ENCODE results near the gene ARL4D. TPM values are rescaled to one million over a fixed set of nuclear protein-coding genes. Genes with fewer than 3 reads are reported as not detected.

Gene ARL4D
- total RNA-seq, 4 donors from 2014 or later = 30.3 to 50.6 (median 43.7) TPM

DNA sequence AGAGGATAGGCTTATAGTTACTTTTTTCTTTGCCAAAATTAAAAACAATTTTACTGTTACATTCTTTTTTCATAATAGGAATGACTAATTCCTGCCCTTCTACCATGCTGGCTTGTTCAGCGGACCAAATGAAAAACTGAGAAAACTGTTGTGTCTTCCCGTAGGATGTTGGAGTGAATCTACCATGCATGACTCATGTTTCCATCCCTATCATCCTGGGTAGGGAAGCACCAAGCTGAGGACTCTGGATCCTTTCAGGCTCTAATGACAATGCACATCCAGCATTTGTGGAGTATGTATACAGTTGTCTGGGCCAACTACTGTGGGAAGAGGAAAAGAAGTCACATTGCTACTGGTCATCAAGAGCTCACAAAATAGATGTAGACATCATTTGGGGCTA lies 43.9 kb downstream of the ARL4D start:
- no peak for DNase-seq (ENCODE audit: low spot score in 2 of 2)
- H3K4me3 ChIP-seq (ENCODE audit: low read depth, poor library complexity, severe bottlenecking) = no peak overlapping the region
- intact Hi-C loops (cut with DNase I; ENCODE audit: low total_unique reads) = no loop called here
- 26 to 50% methylated on average over 2 of the region's 2 CpGs for WGBS, 2 donors
- TF ChIP-seq, protein P1, sequence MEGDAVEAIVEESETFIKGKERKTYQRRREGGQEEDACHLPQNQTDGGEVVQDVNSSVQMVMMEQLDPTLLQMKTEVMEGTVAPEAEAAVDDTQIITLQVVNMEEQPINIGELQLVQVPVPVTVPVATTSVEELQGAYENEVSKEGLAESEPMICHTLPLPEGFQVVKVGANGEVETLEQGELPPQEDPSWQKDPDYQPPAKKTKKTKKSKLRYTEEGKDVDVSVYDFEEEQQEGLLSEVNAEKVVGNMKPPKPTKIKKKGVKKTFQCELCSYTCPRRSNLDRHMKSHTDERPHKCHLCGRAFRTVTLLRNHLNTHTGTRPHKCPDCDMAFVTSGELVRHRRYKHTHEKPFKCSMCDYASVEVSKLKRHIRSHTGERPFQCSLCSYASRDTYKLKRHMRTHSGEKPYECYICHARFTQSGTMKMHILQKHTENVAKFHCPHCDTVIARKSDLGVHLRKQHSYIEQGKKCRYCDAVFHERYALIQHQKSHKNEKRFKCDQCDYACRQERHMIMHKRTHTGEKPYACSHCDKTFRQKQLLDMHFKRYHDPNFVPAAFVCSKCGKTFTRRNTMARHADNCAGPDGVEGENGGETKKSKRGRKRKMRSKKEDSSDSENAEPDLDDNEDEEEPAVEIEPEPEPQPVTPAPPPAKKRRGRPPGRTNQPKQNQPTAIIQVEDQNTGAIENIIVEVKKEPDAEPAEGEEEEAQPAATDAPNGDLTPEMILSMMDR (IDR thresholded peaks at IDR 0.05) = no peak
- no peak for TF ChIP-seq POLR2A (IDR thresholded peaks at IDR 0.05)

DNA sequence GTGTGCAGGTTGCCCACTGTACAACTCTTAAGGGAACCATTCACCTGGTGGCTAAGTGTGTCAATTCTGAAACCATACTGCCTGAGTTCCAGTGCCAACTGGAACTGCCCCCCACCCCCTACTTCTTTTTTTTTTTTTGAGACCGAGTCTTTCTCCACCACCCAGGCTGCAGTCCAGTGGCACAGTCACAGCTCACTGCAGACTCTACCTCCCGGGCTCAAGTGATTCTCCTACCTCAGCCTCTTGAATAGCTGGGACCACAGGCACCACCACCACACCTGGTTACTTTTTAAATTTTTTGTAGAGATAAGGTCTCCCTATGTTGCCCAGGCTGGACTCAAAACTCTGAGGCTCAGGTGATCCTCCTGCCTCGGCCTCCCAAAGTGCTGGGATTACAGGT lies 44.6 kb downstream of the ARL4D start:
- no peak for DNase-seq (ENCODE audit: low spot score in 2 of 2)
- TF ChIP-seq, protein P1 (IDR thresholded peaks at IDR 0.05) = no peak
- TF ChIP-seq POLR2A (IDR thresholded peaks at IDR 0.05) = no peak
- 88 to 93% methylated on average over 3 of the region's 3 CpGs for WGBS, 2 donors
- intact Hi-C loops (cut with DNase I; ENCODE audit: low total_unique reads) = no loop called here
- no peak overlapping the region for H3K4me3 ChIP-seq (ENCODE audit: low read depth, poor library complexity, severe bottlenecking)

DNA sequence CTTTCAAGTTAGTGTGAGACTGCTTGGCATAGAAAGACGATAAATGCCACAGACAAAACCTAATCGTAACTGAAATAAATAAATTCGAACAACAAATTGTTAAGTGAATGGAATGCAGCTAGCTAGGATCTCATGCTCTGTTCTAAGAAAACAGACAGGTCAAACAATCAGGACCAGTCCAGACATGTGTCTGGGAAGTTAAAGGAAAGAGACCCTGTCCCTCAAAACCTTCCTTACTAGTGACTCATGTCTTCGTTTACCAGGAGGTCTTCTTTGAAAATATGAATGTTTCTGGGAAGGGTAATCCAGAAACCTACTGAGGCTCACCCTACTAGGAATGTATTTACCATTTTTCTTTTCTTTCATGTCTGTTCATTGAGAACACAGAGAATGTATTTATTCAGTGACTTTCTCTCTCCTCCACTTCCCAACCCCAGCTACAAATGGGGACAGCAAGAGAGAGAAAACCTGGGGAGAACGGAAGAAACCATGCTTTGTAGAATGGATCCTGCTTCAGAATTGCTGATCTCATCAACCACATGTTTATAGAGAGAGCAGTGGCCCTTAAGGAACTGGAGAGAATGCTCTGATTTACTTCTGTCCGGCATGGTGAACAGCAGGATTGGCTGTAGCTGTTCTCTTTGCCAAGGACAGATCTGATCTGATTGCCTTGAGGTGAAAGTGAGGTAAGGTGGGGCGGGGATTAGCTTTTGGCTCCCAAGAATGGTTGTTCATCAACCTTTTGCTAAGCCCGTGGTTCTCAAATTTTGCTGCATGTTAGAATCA lies 45.6 kb downstream of the ARL4D start:
- intact Hi-C loops (cut with DNase I; ENCODE audit: low total_unique reads) = no loop called here
- no peak overlapping the region for H3K4me3 ChIP-seq (ENCODE audit: low read depth, poor library complexity, severe bottlenecking)
- DNase-seq (ENCODE audit: low spot score in 2 of 2) = no peak
- WGBS, 2 donors = 40 to 50% methylated on average over 8 of the region's 8 CpGs
- TF ChIP-seq POLR2A (IDR thresholded peaks at IDR 0.05) = no peak
- TF ChIP-seq, protein P1 (IDR thresholded peaks at IDR 0.05) = no peak

DNA sequence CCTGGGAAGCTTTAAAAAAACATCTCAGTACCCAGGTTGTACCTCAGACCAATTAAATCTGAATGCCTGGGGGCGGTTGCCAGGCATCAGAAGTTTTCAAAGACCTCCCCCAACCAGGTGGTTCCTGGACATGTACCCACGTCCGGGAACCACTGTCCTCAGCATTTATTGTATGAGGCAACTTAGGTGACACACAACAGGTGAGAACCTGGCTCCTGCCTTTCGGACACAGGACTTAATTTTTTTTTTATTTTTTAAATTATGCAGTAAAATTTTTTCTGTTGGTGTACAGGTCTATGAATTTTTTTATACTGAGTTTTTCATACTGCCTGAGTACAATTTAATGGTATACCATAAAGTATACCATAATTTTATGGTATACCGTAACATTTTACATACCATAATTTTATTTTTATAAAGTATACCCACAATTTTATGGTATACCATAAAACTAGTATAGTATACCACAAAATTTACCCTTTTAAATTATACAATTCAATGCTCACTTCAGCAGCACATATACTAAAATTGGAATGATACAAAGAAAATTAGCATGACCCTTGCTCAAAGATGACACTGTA lies 46.3 kb downstream of the ARL4D start:
- DNase-seq (ENCODE audit: low spot score in 2 of 2) = no peak
- H3K4me3 ChIP-seq (ENCODE audit: low read depth, poor library complexity, severe bottlenecking) = no peak overlapping the region
- intact Hi-C loops (cut with DNase I; ENCODE audit: low total_unique reads) = no loop called here
- no peak for TF ChIP-seq POLR2A (IDR thresholded peaks at IDR 0.05)
- TF ChIP-seq, protein P1 (IDR thresholded peaks at IDR 0.05) = no peak
- WGBS, 2 donors = 44 to 67% methylated on average over 5 of the region's 5 CpGs

DNA sequence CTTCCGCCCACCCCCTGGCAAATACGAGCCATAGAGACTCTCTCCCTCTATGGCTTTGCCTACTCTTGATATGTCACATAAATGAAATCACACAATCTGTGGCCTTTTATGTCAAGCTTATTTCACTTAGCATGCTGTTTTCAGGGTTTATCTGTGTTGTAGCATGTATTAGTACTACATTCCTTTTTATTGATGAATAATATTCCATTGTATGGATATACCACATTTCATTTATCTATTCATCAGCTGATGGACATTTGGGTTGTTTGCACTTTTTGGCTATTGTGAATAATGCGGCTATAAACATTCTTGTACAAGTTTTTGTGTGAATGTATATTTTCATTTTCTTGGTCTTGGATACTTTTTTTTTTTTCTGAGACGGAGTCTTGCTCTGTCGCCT lies 48.0 kb downstream of the ARL4D start:
- TF ChIP-seq POLR2A (IDR thresholded peaks at IDR 0.05) = no peak
- TF ChIP-seq, protein P1 (IDR thresholded peaks at IDR 0.05) = no peak
- 96 to 97% methylated on average over 5 of the region's 5 CpGs for WGBS, 2 donors
- intact Hi-C loops (cut with DNase I; ENCODE audit: low total_unique reads) = no loop called here
- DNase-seq (ENCODE audit: low spot score in 2 of 2) = no peak
- no peak overlapping the region for H3K4me3 ChIP-seq (ENCODE audit: low read depth, poor library complexity, severe bottlenecking)
